AG09309 (cell line): Measurements from ENCODE around the gene VAMP8.

Source experiments
- DNase-seq: peaks from one replicate; pipeline ENCODE4 v3.0.0-alpha.2; 2010; ENCODE audit warnings: low read depth
- H3K4me3 ChIP-seq: 2 replicates; pipeline ENCODE4 v1.5.1; 2011; ENCODE audit warnings: mild to moderate bottlenecking, low read depth, low read length, moderate library complexity; ENCODE audit not compliant: control insufficient read depth
- TF ChIP-seq, protein P1 (sequence below): IDR thresholded peaks from 2 replicates; pipeline ENCODE4 v1.5.1; 2011; ENCODE audit warnings: mild to moderate bottlenecking, low read depth, low read length, inconsistent platforms; ENCODE audit not compliant: insufficient read depth, control insufficient read depth; ENCODE audit errors: missing control alignments

VAMP8 gene

GRCh38 chr2:85598594-85599340 lies 21.4 kb downstream of the VAMP8 start:
- TF ChIP-seq, protein P1, sequence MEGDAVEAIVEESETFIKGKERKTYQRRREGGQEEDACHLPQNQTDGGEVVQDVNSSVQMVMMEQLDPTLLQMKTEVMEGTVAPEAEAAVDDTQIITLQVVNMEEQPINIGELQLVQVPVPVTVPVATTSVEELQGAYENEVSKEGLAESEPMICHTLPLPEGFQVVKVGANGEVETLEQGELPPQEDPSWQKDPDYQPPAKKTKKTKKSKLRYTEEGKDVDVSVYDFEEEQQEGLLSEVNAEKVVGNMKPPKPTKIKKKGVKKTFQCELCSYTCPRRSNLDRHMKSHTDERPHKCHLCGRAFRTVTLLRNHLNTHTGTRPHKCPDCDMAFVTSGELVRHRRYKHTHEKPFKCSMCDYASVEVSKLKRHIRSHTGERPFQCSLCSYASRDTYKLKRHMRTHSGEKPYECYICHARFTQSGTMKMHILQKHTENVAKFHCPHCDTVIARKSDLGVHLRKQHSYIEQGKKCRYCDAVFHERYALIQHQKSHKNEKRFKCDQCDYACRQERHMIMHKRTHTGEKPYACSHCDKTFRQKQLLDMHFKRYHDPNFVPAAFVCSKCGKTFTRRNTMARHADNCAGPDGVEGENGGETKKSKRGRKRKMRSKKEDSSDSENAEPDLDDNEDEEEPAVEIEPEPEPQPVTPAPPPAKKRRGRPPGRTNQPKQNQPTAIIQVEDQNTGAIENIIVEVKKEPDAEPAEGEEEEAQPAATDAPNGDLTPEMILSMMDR = no peak
- no peak overlapping the region for H3K4me3 ChIP-seq
- no peak for DNase-seq

- DNase-seq = no peak
- TF ChIP-seq, protein P1 = no peak
- no peak overlapping the region for H3K4me3 ChIP-seq
These were observed 22.3 kb downstream of the VAMP8 start for GRCh38 chr2:85599468-85600234.

DNA sequence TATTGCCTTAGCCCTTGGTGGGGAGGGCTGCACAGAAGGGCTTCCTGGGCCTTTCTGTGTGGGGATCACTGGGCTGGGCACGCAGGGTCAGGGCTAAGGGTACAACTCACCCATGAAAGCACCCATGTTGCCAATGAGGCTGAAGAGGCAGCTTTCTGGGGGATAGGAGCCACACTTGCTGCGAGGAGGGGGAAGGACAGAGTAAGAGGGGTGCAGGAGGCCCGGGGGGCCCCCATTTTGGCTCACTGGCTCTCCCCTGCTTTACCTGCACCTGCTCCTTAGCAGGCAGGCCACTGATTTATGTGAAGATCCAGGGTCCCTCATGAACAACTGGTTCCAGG lies 22.8 kb downstream of the VAMP8 start:
- TF ChIP-seq, protein P1 = no peak
- H3K4me3 ChIP-seq = no peak overlapping the region
- DNase-seq = no peak

- DNase-seq = no peak
- H3K4me3 ChIP-seq = peak overlapping the region; percentile 64
These were observed 23.8 kb downstream of the VAMP8 start for GRCh38 chr2:85600951-85601770.

GRCh38 chr2:85601771-85602475 lies 24.5 kb downstream of the VAMP8 start:
- TF ChIP-seq, protein P1 = no peak
- peak overlapping the region; percentile 64 for H3K4me3 ChIP-seq
- DNase-seq = no peak

More at GRCh38 chr2:85600951-85601770, 23.8 kb downstream of the VAMP8 start:
- TF ChIP-seq, protein P1 = no peak
